ENCODE results near the gene TUBGCP4. TPM values are rescaled to one million over a fixed set of nuclear protein-coding genes. Genes with fewer than 3 reads are reported as not detected.

Gene TUBGCP4
- total RNA-seq, 1 donor: 14.7 TPM

DNA sequence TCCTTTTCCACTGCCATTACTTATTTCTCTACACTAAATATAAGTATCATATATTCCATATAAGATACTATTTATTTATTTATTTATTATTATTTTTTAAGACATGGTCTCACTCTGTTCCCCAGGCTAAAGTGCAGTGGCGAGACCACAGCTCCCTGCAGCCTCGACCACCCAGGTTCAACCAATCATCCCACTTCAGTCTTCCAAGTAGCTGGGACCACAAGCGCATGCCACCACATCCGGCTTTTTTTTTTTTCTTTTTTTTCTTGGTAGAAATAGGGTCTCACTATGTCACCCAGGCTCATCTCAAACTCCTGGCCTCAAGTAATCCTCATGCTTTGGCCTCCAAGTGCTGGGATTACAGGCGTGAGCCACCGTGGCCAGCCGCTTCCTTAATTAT, 65.5 kb downstream of the TUBGCP4 start:
- no peak overlapping the region for H3K4me3 ChIP-seq (ENCODE audit: low read depth, low read length)
- TF ChIP-seq, protein P1, sequence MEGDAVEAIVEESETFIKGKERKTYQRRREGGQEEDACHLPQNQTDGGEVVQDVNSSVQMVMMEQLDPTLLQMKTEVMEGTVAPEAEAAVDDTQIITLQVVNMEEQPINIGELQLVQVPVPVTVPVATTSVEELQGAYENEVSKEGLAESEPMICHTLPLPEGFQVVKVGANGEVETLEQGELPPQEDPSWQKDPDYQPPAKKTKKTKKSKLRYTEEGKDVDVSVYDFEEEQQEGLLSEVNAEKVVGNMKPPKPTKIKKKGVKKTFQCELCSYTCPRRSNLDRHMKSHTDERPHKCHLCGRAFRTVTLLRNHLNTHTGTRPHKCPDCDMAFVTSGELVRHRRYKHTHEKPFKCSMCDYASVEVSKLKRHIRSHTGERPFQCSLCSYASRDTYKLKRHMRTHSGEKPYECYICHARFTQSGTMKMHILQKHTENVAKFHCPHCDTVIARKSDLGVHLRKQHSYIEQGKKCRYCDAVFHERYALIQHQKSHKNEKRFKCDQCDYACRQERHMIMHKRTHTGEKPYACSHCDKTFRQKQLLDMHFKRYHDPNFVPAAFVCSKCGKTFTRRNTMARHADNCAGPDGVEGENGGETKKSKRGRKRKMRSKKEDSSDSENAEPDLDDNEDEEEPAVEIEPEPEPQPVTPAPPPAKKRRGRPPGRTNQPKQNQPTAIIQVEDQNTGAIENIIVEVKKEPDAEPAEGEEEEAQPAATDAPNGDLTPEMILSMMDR (IDR thresholded peaks at IDR 0.05; ENCODE audit: insufficient read depth, low read depth, low read length): no peak
- DNase-seq (ENCODE audit: low read depth): no peak

DNA sequence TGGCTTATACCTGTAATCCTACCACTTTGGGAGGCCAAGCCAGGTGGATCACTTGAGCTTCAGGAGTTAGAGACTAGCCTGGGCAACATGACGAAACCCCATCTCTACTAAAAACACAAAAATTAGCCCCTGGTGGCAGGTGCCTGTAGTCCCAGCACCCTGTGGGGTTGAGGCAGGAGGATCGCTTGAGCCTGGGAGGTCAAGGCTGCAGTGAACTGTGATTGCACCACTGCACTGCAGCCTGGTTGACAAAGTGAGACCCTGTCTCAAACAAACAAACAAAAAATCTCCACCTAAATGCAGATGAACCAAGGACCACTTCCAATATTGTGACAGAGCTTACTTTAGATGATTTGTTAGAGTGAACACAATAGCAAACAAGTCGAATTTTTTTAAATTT, 68.4 kb downstream of the TUBGCP4 start:
- no peak overlapping the region for H3K4me3 ChIP-seq (ENCODE audit: low read depth, low read length)
- TF ChIP-seq, protein P1 (IDR thresholded peaks at IDR 0.05; ENCODE audit: insufficient read depth, low read depth, low read length): no peak
- no peak for DNase-seq (ENCODE audit: low read depth)

DNA sequence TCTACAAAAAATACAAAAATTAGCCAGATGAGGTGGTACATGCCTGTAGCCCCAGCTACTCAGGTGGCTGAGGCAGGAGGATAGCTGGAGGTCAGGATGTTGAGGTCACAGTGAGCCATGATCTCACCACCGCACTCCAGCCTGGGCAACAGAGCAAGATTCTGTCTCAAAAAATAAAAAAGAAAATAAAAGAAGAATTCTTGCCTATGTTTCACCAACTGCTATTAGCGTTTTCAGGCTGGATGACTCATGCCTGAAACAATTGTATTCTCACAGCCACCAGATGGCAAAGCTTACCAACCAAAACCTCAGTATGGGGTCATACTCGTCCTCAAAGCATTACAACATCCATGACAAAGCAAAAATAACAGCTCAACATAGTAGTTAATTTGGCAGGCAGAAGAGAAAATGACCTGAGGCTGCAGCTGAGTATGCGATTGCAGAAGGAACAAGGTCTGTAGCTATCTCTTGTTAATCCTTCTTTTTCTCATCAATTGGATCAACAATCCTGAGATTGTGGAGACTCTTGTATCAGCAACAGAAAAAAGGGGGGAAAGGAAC, 69.9 kb downstream of the TUBGCP4 start:
- DNase-seq (ENCODE audit: low read depth): peak; percentile 98
- no peak overlapping the region for H3K4me3 ChIP-seq (ENCODE audit: low read depth, low read length)
- TF ChIP-seq, protein P1 (IDR thresholded peaks at IDR 0.05; ENCODE audit: insufficient read depth, low read depth, low read length): peak; percentile 54

DNA sequence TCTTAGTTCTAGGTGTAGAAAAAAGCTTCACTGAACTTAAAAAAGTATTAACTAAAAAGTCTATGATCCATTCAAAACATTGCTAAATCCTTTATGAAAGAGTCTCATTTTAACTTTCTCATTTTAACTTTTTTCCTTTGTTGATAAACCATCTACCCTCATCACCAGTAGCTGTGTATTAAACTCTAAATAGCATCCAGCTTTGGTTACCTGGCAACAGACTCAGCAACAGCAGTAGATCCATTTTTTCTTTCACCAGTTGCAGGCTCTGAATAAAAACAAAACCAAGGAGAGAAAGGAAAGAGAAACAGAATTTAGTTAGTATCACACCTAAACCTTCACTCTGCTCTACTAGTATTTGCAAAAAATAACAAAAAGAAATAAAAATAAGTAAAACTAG, 70.4 kb downstream of the TUBGCP4 start:
- no peak overlapping the region for H3K4me3 ChIP-seq (ENCODE audit: low read depth, low read length)
- peak; percentile 34 for DNase-seq (ENCODE audit: low read depth)
- TF ChIP-seq, protein P1 (IDR thresholded peaks at IDR 0.05; ENCODE audit: insufficient read depth, low read depth, low read length): no peak

DNA sequence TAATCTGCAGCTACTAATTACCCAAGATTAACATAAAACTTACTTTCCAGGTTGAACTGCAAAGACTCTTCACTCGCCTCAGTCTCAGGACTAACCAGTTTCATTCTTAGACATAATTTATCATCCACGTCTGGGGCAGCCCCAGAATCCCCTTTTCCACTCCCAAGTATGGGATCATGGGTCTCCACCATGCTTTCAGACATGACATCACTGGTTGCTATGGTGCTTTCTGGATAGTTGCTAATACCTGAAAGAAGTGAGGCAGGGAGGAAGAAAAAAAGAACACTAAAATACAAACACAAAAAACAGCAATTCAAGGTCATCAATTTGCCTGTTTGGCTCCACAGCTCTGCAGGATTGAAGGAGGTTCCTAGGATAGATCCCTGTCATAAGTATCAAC, 75.4 kb downstream of the TUBGCP4 start:
- H3K4me3 ChIP-seq (ENCODE audit: low read depth, low read length): no peak overlapping the region
- DNase-seq (ENCODE audit: low read depth): no peak
- TF ChIP-seq, protein P1 (IDR thresholded peaks at IDR 0.05; ENCODE audit: insufficient read depth, low read depth, low read length): no peak

DNA sequence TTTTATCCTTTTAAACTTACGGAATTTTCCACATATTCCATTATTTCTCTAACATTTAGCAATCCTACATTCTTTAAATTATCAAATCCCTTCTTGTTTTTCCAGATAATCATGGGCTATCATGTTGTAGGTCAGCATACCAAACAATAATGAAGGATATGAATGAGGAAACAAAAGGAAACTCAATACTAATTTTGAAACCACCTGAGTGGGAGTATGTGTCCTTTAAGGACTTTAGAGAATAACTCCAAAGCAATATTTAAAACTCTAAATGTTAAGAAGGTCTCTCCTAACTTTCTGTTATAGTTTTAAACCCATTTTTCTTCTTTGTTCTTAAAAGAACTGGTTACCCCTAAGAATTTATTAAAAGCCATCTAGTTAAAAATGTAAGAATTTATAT, 79.1 kb downstream of the TUBGCP4 start:
- no peak for DNase-seq (ENCODE audit: low read depth)
- TF ChIP-seq, protein P1 (IDR thresholded peaks at IDR 0.05; ENCODE audit: insufficient read depth, low read depth, low read length): no peak

More for the DNA sequence above, 79.1 kb downstream of the TUBGCP4 start:
- H3K4me3 ChIP-seq (ENCODE audit: low read depth, low read length): no peak overlapping the region

Other genes starting within 250 kb of the TUBGCP4 start
- gene TMEM62, start 237.5 kb upstream of the TUBGCP4 start, total RNA-seq: 16.8 and 18.4 TPM in 2 replicates
- gene CCNDBP1, start 185.7 kb upstream of the TUBGCP4 start, total RNA-seq: 57.7 and 67.8 TPM in 2 replicates
- not detected in 2 replicates for gene EPB42, start 150.1 kb upstream of the TUBGCP4 start, total RNA-seq
- gene TGM5, start 104.2 kb upstream of the TUBGCP4 start, total RNA-seq: not detected in 2 replicates
- not detected in 2 replicates for gene TGM7, start 68.8 kb upstream of the TUBGCP4 start, total RNA-seq
- gene LCMT2, start 40.5 kb upstream of the TUBGCP4 start, total RNA-seq: 5.2 and 11.2 TPM in 2 replicates
- gene ZSCAN29, start 58 bp upstream of the TUBGCP4 start, total RNA-seq: 26.3 and 37.0 TPM in 2 replicates
- gene TP53BP1, start 122.1 kb downstream of the TUBGCP4 start, total RNA-seq: 83.4 and 94.1 TPM in 2 replicates
- 60.9 and 65.7 TPM in 2 replicates for gene MAP1A, start 146.5 kb downstream of the TUBGCP4 start, total RNA-seq
- 27.1 and 28.5 TPM in 2 replicates for gene PPIP5K1, start 219.1 kb downstream of the TUBGCP4 start, total RNA-seq
- not detected in 2 replicates for gene CKMT1B, start 222.9 kb downstream of the TUBGCP4 start, total RNA-seq
- gene STRC, start 247.7 kb downstream of the TUBGCP4 start, total RNA-seq: not detected in 2 replicates

Data from fibroblast of villous mesenchyme (primary cell).